Hippocampal formation (tissue), 2 donors: ENCODE data around the gene ULK4.
"Not testable (repeated sequence)": the region's sequence is repeated elsewhere in the genome, so short reads cannot be mapped to it uniquely, and the experiment has no call there.

Source experiments
- DNase-seq, 2 donors: peaks; one replicate each; lab custom pipeline; 2025; lab: John Stamatoyannopoulos, UW

The ULK4 gene

DNA sequence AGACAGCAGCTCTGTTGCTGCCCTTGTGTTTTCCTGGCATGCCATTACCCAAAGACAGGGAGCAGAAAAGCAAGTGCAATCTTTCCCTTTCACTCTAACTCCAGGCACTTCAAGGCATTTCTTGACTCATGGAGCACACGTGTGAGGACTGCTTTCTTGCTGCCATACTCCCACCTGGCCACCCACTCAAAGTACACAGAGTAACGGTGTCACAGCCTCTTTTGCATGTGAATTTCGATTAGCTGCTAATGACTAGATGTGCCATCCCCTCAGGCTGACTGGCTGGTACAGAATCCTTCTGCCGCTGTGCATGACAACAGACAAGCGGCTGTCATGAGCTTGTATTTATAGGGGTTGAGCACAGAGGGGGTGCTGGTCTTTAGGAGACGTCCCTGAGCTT is 382.0 kb downstream of the ULK4 start:
- DNase-seq, result no peak

DNA sequence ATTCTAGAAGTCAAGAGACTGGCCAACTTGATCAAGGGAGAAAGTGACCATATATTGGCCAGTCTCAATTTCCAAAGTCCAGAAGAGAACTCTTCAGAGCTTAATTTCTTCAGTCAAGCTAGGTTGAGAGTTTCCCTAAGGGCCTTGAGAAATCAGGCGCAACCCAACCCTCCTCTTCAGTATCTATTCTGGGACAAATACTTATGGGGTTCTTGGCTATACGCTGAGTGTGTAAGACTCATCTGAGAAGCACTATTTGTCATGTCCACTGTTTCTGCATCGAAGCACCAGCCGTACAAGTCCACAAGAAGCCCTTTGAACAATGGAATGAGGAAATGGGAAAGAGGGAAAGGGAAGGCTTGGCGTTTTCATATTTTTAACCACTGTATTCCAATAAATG is 383.1 kb downstream of the ULK4 start:
- DNase-seq, result no peak

DNA sequence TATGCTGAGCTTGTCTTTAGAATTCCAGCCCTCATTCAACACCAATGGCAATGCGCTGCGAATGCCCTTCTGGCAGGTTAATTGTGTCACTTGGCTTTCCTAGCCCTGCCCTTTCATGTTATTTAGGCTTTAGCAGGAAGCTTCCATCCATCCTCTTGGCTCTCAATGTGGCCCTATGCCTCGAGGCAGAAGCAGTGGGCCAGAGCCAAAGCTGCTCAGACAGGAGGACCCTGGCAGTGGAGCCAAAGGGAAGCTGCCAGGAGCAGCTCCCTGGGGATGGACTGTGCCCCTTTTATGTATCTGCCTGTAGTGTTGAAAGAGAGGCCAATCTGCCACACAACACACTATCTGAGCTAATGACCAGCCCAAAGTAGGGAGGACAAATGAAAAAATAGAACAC is 386.2 kb downstream of the ULK4 start:
- DNase-seq, result peak in 1 of 2 donors; percentile 16

DNA sequence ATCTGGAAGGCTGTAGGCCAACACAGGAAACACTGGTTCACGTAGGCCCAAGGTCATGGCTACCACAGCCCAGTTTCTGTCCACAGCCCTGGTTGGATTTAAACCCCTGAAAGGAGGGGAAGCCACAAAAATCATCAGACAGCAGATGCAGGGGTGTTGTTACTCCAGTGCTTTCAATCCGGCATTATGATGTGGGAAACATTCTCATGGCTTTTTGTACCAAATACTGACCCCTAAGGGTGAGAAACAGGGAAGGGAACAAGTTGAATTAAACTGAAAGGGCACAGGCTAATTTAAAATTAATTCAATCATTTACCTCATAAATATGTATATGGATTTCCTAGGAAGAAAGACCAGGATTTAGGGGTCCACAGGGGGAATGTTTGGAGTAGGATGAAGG is 387.0 kb downstream of the ULK4 start:
- no peak for DNase-seq

DNA sequence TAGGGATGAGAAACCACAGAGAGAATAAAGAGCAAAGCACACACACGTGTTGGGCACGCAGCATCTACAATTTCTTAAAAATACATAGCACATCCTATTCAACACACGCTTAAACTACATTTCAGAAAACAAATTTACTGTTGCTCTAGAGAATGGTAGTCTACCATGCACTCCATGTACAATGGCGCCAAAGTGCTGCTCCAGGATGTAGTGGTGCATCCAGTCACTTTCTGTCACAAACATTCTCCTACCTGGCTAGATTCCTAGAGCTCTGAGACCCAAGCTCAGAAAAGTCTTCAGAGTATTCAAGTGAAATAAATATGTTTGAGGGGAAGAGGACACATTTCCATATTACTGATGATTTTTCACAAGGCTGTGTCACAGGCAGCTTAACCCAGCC is 388.3 kb downstream of the ULK4 start:
- no peak for DNase-seq

DNA sequence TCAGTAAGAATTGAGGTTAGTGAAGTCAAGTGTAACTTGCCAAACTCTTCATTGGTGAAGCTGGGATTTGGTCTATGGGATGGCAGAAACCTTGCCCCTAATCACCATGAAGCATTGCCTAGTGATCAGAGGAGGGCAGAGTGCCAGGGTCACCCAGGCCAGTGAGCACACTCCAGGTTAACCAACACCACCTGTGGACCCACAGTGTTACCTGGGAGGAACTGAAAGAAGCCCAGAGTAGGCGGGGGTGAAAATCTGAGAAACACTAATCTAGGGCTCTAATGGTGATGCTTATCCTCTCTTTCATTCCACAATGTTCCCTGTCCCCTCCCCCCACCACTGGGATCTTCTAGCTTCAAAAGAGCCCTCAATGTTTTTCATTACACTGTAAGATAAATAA is 389.8 kb downstream of the ULK4 start:
- no peak for DNase-seq

DNA sequence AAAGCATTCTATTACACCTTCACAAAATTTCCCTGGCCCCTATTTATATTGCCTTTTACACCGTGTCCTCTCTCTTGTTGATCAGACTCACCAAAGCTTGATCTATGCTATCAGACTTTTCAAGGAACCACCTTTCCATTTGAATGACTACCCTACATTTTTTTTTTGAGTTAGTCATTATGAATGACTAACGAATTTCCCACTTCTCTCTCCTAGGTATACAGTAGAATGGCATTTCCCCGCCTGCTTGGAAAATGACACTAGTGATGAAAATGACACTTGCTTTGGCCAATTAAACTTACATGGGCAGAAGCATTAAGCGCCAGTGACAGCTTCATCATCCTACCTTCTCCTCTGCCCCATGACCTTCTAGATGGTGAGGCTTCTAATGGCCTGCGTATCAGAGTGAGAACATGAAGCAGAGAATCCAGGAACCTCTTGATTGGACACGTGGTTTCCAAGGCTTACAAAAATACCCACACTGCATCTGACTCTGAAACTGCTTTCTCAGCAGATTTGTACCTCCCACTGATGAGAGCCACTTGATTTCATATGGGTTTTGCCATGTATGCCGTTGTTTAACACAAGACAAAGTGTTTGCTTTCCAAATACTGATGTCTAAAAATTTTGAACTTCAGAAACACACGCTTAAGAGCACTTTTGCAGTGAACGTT is 392.1 kb downstream of the ULK4 start:
- DNase-seq, result no peak

DNA sequence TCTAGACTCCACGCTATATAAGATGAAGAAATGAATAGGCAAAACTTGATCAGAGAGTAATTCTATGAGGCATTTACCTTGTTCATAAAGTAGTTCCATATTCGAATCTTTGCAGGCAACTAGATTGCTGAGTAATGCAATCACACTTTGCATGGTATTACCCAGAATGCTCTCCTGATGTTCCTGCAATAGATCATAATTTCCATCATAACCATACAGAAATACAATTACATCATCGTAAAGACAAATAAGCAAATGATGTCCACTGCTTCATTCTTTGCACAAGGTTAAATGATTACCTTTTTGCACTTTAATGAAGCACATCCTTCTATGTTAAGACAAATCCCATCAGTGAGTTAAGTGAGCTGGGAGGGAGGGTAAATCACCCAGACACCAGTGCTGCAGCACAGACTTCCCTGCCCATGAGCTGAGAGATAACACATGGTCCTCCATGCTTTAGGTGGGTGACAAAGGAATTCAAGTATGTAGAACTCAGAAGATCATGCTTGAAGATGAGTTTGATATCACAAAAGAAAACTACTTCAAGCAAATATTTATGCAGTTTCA is 395.9 kb downstream of the ULK4 start:
- no peak for DNase-seq

DNA sequence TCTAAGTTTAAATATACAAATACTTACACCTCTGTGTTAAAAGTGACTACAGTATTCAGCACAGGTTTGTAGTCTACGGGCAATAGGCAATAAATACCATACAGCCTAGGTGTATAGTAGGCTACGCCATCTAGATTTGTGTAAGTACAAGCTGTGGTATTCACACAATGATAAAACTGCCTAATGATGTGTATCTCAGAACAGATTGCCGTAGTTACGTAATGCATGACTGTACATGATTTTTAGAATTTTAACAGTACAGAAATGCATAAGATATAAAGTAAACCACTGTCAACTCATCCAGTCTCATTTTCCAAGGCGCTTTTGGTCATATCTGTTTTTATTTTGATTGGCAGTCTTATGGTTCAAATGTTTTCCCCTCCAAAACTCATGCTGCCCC is 396.9 kb downstream of the ULK4 start:
- DNase-seq, result no peak

DNA sequence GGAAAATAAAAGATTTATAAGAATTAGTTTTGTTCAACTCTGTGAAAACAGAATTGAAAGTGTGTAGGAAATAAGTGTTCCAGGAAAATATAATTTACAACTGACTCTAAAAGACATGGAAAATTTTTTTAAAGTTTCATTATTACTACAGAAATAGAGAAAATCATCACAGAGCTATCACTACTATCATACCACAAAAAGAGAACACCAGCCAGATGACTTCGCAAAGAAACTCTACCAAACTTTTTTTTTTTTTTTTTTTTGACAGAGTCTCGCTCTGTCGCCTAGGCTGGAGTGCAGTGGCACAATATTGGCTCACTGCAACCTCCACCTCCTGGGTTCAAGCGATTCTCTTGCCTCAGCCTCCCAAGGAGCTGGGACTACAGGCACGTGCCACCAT is 405.7 kb downstream of the ULK4 start:
- not testable (repeated sequence) for DNase-seq

DNA sequence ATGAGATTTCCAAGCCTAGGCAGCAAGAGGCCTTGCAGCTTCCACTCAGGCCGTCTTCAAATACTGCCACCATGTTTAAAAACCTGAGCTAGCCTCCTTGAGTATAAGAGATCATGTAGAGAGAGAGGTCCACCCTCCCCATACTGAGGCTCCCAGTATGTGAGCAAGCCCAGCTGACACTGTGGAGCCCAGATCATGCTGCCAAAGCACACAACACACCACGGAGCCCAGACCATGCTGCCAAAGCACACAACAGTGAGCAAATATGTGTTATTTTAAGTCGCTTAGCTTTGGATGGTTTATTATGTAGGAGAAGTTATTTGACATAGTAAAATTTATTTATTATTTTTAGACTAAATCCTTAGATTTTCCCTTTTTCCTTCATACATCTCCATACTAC is 428.9 kb downstream of the ULK4 start:
- no peak for DNase-seq

DNA sequence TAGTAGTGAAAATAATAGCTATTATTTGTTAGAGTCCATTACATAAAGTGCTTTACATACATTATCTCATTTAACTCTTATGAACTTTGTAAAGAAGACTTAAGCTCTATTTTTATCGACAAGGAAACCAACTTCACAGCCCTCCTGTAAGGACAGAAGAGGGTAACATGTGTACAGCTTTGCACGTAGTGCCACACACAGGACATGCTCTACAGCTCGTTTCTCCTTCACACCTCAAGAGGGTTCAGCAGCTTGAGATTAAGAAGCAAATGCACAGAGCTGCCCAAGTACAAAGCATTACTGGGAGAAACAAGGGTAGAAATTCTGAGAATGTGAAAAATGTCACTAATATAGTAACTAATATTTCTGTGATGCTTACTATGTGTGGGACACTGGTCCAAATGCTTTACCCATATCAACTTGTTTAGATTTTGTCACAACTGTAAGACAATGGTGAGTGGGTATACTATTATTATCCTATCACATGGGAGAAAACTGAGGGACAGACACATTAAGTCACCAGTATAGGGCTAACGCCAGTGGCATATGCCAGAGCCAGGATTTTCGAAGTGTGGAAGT is 434.8 kb downstream of the ULK4 start:
- DNase-seq, result no peak

DNA sequence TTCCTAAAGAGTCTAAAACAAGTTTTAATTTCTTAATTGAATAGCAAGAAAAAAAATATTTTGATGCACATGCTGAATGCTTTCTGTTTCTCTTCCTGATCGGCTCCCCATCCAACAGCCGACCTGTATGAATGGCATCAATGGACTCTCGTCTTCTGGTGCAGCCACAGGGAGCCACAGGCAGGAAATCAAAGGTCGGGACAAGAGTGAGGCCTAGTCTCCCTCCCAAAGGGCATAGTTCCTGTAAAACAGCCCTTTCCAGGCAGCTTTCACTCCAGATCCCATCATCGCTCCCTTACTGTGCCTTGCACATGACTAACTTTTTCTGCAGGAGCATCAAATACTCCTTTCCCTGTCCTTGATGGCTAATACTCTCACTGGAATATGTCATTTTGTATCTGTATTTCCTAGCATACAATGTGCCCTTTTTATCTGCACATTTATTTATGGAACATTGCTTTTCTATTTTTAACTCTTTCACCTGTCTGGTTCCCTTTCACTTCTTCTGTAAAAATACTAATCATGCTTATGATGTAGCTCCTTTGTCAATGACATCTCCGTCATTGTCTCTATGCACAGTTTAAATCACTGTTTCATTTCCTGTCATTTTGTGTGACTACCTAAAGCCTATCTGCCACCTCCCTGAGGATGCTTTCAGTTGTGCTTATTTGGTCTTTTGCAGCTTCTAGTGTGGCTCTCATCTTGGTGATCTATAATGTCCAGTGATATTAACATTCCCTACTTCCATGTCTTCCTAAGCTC is 436.4 kb downstream of the ULK4 start:
- DNase-seq, result no peak

DNA sequence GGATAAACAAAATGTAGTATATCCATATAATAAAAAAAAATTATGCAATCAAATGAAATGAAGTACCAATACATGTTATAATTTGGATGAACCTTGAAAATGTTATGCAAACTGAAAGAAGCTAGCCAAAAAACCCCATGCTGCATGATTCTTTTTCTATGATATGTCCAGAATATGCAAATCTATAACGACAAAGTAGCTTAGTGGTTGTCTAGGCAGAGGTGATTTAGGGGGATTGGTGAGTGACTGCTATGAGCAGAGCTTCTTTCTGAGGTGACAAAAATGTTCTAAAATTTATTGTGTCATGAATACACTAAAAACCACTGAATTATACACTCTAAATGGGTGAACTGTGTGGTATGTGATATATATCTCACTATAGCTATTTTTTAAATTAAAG is 438.0 kb downstream of the ULK4 start:
- no peak for DNase-seq

DNA sequence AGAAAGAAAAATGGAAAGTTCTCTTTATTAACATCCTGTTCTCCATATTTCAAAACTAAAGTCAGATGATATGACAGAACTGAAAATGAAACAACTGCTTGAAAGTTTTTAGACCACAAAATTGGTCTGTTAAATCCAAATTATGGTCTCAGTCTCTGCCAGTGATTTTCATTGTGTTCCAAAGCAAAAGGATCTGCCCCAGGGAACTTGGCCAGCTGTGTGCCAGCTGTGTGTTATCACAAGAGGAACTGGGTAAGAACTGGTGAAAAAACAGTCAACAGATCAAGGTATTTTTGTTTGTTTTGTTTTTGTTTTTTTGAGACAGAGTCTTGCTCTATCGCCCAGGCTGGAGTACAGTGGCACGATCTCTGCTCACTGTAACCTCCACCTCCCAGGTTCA is 439.3 kb downstream of the ULK4 start:
- no peak for DNase-seq

DNA sequence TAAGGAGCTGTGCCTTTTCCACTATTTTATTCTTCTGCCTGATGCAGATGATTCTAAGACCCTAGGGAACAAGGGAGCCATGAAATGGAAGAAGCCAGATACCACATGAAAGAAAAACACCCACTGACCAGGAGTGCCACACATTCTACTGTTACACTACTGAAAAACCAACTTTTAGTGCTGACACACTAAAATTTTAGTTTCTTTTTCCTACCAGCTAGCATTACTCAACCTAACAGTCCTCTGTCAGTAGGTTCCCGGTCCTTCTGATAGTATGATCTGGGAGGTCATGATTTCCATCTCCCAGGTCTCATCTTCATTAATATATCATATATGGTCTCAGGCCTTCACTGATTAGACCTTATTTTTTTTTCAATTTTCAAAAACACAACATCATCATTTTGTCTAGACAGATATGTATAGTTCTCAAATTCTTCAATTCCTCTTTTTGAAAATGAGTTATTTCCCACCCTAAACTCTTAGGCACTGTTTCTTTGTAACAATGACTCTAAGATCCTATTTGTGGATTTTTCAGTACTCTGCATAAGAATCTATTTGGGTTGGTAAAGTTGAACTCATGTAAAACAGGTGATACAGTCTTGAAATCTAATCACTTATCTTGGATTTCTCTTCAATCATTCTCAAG is 440.8 kb downstream of the ULK4 start:
- DNase-seq, result no peak

DNA sequence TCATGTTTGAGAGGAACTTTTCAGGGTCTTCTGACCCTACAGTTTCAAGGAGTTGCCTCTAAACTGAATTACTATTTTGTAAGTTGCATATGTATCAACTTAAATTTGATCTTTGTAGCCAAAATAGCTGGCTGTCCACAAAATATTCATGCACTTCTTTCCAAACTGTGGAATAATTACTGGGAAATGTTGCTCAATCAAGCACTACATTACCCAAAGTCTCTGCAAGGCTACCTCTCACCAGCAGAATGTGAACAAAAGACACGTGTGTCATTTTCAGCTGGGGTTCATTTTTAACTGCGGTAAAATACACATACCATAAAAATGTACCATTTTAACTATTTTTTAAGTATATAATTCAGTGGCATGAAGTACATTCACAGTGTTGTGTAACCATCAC is 442.2 kb downstream of the ULK4 start:
- no peak for DNase-seq

DNA sequence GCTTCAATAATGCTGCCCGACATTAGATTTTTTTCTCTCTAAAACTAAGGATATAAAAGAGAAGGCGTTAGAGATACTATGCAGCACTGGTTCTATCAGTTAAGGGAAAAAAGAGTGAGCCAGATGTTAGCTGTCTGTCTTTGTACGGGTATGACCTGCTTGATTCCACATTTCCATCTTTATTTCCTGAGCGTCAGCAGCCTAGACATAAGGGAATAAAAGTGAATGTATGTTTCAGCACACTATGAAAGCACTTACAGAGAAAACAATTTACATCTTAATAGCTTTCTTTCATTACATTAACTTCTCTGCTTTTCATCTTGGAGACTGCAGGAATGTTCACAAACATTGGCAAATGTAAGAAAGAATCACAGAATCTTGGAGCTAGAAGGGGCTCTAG is 443.3 kb downstream of the ULK4 start:
- DNase-seq, result no peak

DNA sequence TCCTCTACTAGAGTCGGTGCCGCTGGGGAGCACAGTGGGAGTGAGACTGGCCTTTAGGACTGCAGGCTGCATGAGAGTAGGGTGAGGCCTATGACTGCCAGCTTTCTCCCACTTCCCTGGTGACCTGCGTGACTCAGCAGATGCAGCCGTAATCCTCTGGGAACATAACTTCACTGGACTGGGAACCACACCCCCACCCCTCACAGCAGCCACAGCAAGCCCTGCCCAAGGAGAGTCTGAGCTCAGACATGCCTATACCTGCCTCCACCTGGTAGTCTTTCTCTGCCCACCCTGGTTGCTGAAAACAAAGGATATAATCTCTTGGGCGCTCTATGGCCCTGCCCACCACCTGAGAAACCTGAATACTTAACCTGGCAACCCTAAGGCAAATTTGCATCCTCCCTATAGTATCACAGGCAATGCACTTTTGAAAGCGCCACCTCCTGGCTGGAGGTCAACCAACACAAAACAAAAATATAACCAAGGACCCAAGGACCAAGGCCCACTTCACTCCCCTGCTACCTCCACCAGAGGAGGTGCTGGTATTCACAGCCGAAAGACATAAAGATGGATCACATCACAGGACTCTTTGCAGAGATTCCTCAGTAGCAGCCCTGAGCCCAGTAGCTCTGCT is 453.7 kb downstream of the ULK4 start:
- no peak for DNase-seq

DNA sequence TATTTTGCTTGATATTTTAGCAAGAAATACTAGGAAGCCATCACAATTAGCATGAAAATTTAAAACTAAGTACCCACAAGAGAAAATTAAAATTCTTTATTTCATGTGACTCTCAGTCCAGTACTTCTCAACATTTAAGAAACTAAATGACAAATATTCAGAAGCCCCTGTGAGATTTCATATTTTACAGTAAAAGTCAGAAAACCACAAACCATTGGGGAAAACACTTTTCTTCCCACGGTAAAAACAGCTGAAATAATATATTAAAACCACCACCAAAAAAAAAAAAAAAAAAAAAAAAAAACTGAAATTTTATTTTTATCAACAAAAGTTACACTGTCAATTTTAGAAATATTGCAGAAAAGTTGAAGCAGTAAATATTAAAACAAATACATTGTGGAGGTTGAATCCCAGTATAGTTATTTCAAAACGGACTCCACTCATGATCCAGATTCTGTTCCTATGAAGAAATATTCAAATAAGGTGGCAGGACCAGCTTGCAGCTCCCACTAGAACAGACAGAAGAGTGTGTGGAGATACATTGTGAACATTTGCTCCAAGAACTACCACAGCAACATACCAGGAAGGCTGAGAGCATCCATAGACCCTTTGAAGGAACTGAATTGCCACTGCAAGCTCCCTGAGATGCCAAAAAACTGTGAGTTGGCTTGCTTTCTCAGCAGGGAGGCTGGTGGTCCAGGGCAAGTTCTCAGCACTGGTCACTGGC is 454.4 kb downstream of the ULK4 start:
- no peak for DNase-seq

DNA sequence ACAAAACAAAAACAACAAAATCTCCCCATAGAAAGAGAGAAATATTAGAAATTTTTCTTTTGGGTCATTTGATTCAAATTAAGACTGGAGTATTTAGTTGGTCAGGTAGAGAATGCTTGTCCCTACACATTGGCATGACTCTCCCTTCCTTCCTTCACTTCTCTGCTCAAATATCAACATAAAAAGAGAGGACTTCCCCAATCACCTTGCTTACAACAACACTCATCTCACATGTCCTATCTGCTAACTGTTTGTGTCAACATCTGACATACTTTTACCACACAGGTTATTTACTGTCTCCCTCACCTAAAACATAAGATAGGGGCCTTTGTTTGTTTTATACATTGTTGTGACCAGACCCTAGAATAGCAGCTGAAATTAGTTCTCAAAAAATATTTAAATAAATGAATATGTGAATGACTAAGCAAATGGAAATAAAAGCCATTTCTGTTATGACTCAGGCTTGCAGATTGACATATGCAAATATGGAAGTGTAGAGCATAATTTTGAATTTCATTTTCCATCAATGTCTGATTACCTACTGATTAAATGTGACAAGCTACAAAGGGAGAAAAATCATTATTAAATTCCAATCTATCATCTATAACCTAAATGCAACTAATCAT is 457.8 kb downstream of the ULK4 start:
- no peak for DNase-seq
